ENCODE data around the gene SPATS2. TPM values are rescaled to one million over a fixed set of nuclear protein-coding genes. Genes with fewer than 3 reads are reported as not detected.

The SPATS2 gene
- total RNA-seq, 1 experiment from 2014 or later = 74.2 TPM

GRCh38 chr12:49550693-49551252, 183.5 kb downstream of the SPATS2 start:
- DNase-seq (ENCODE audit: low read depth, low spot score) = no peak
- Histone ChIP-seq H3K27me3 (ENCODE audit: insufficient read depth, low read length) (no peaks in the 10 kb centered on the region), H3K4me2 (ENCODE audit: low read length) (no peak overlapping the region), H3K4me3 (replicated peaks in 1 of 2; ENCODE audit: low read depth in 1 of 2, low read length in 2 of 2) (no peak overlapping the region), H3K9ac (ENCODE audit: low read length) (no peak overlapping the region), H2AFZ (ENCODE audit: low read depth, low read length, poor library complexity, severe bottlenecking) (no peak overlapping the region), H4K20me1 (ENCODE audit: insufficient read depth) (no peaks in the 10 kb centered on the region), H3K79me2 (ENCODE audit: insufficient read depth, low read length) (no peaks in the 10 kb centered on the region), H3K9me2 (ENCODE audit: insufficient read depth) (no peaks in the 10 kb centered on the region), H3K36me3 (ENCODE audit: control insufficient read depth in 1 of 2, insufficient read depth in 2 of 2, low read length in 2 of 2) (no peaks in the 10 kb centered on the region), H3K4me1 (ENCODE audit: control insufficient read depth in 1 of 2, insufficient read depth in 2 of 2, low read length in 2 of 2) (peaks cover 0 to 5% of the 10 kb centered on the region in 2 experiments; a peak in 2 of 4 replicates), H3K27ac (ENCODE audit: low read depth, low read length) (no peak overlapping the region), H3K9me3 (ENCODE audit: control insufficient read depth in 1 of 2, insufficient read depth in 1 of 2, low read depth in 1 of 2, low read length in 2 of 2) (no peaks in the 10 kb centered on the region)
- BruUV-seq (replicated peaks) = TSS peak; percentile 15
- no peak for ATAC-seq
- no peak for TF ChIP-seq CEBPB (IDR thresholded peaks at IDR 0.05; ENCODE audit: low read depth)
- ChIA-PET CTCF (interaction anchor here (4.2 kb wide), 1 partner anchor 192 kb away, joined by 69 read pairs; no protein-coding TSS in a partner anchor), RAD21 (ENCODE audit: low non-redundant PET in 1 of 2, low total read pairs in 2 of 2, uncharacterized antibody in 2 of 2, unreplicated experiment in 2 of 2) (interaction anchor here in 1 of 2 experiments (0.6 kb wide), 1 partner anchor 29 kb away, joined by 3 read pairs; no protein-coding TSS in a partner anchor), POLR2A (interaction anchor here (1.0 kb wide), 1 partner anchor 192 kb away, joined by 3 read pairs; no protein-coding TSS in a partner anchor)
- intact Hi-C loops (cut with micrococcal nuclease) = no loop called here

- no peak for DNase-seq (ENCODE audit: low read depth, low spot score)
- no peaks in the 10 kb centered on the region for H3K27me3 ChIP-seq (ENCODE audit: insufficient read depth, low read length)
- peaks cover 0 to 5% of the 10 kb centered on the region in 2 experiments; a peak in 2 of 4 replicates for H3K4me1 ChIP-seq (ENCODE audit: control insufficient read depth in 1 of 2, insufficient read depth in 2 of 2, low read length in 2 of 2)
- H3K79me2 ChIP-seq (ENCODE audit: insufficient read depth, low read length) = no peaks in the 10 kb centered on the region
- H3K4me3 ChIP-seq (replicated peaks in 1 of 2; ENCODE audit: low read depth in 1 of 2, low read length in 2 of 2) = no peak overlapping the region
- H3K9me2 ChIP-seq (ENCODE audit: insufficient read depth) = no peaks in the 10 kb centered on the region
- ChIA-PET POLR2A (interaction anchor here (1.0 kb wide), 1 partner anchor 193 kb away, joined by 3 read pairs; no protein-coding TSS in a partner anchor), RAD21 (ENCODE audit: low non-redundant PET in 1 of 2, low total read pairs in 2 of 2, uncharacterized antibody in 2 of 2, unreplicated experiment in 2 of 2) (no interaction called here), CTCF (interaction anchor here (2.4 to 4.2 kb wide), 3 partner anchors 37 to 193 kb away, joined by 9 to 69 read pairs (median 13); partner anchors contain the start of gene SPATS2)
- H3K27ac ChIP-seq (ENCODE audit: low read depth, low read length) = no peak overlapping the region
- TF ChIP-seq POLR2AphosphoS5 (IDR thresholded peaks at IDR 0.05; ENCODE audit: low read depth, low read length) (peak; percentile 31; the same call in 1 of the 2 replicates), YY1 (IDR thresholded peaks at IDR 0.05; ENCODE audit: extremely low read depth, insufficient replicate concordance, low read depth, low read length) (no peak)
- H3K9ac ChIP-seq (ENCODE audit: low read length) = no peak overlapping the region
- H4K20me1 ChIP-seq (ENCODE audit: insufficient read depth) = no peaks in the 10 kb centered on the region
- H2AFZ ChIP-seq (ENCODE audit: low read depth, low read length, poor library complexity, severe bottlenecking) = no peak overlapping the region
- no peak for ATAC-seq
- H3K4me2 ChIP-seq (ENCODE audit: low read length) = no peak overlapping the region
- BruUV-seq (replicated peaks) = no TSS peak
- no peaks in the 10 kb centered on the region for H3K36me3 ChIP-seq (ENCODE audit: control insufficient read depth in 1 of 2, insufficient read depth in 2 of 2, low read length in 2 of 2)
- intact Hi-C loops (cut with micrococcal nuclease) = no loop called here
- H3K9me3 ChIP-seq (ENCODE audit: control insufficient read depth in 1 of 2, insufficient read depth in 1 of 2, low read depth in 1 of 2, low read length in 2 of 2) = no peaks in the 10 kb centered on the region
These were observed 184.8 kb downstream of the SPATS2 start for GRCh38 chr12:49552014-49552413.
